ENCODE data around the gene RFX8. TPM values are rescaled to one million over a fixed set of nuclear protein-coding genes. Genes with fewer than 3 reads are reported as not detected.

The RFX8 gene
- total and polyA plus RNA-seq, 2 of the 13 experiments (the other 11 are each of a cell fraction or from before 2014, with no cell fraction given) = not detected

DNA sequence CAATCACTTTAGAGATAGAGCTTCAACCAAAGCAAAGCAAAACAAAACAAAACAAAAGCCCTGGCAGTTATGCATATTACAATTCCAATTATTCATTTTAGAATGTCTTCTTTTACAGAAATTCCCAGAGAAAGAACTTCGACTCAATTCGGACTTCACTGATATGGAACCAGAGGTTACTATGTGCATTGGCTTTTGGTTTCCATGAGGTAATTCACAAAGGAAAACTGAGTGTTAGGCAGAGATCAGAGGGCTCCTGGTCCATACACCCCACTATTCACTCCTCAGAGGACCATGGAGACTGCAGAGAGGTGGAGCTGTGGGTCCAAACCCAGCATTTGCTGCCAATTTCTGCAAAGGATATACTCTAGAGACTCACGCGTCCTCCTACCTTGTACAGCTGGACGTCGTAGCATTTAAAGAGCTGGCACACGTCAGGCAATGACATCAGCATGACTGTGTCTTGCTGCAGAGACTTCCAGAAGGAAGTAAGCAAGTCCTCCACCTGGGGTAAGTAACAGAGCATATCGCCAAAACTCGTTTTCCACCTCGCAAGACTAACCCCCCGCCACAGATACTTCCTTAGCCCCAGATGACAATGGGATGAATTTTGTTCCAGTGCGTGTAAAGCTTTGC, 56.3 kb downstream of the RFX8 start:
- Histone ChIP-seq H3K36me3 (replicated peaks in 1 of 2; ENCODE audit: control insufficient read depth in 1 of 2, insufficient read depth in 2 of 2, low read length in 2 of 2) (no peaks in the 10 kb centered on the region), H3K9ac (ENCODE audit: insufficient read depth, low read depth, low read length) (no peak overlapping the region), H3K9me3 (ENCODE audit: low read length) (peaks cover 8% of the 10 kb centered on the region), H2AFZ (ENCODE audit: low read length) (no peak overlapping the region), H3K4me3 (replicated peaks in 1 of 3; ENCODE audit: insufficient read depth in 1 of 3, low read depth in 2 of 3, low read length in 3 of 3) (no peak overlapping the region), H3K27ac (ENCODE audit: extremely low read length, insufficient read depth, low read length) (no peak overlapping the region), H3K27me3 (ENCODE audit: control insufficient read depth in 1 of 2, insufficient read depth in 2 of 2, low read length in 2 of 2) (peaks cover 3 to 25% of the 10 kb centered on the region in 2 experiments; a peak in 4 of 5 replicates), H3K79me2 (ENCODE audit: insufficient read depth, low read length) (no peaks in the 10 kb centered on the region), H4K20me1 (ENCODE audit: insufficient read depth, low read length) (no peaks in the 10 kb centered on the region), H3K4me1 (ENCODE audit: insufficient read depth, low read length) (no peaks in the 10 kb centered on the region), H3K4me2 (ENCODE audit: low read depth, low read length) (no peak overlapping the region)
- in situ Hi-C loops (cut with HindIII; ENCODE audit: extremely low pct_ligation_motif_present, low pct_unique_long_range_greater_than_20kb) = no loop called here
- FAIRE-seq (no peak), DNase-seq (ENCODE audit: low spot score) (no peak), ATAC-seq (0 out of 3 replicates have a peak, but pooled peaks have one; percentile 11)
- intact Hi-C loops (cut with micrococcal nuclease; ENCODE audit: unreplicated experiment) = loop anchor here (1.0 to 10.0 kb wide), 3 partner anchors 279 to 1026 kb away; partner anchors contain the start of gene MAP4K4
- ChIA-PET CTCF (ENCODE audit: low intra/inter-chr PET ratio, low total read pairs) (interaction anchor here (0.8 to 2.5 kb wide), 4 partner anchors 77 to 413 kb away, joined by 3 to 18 read pairs (median 4); no protein-coding TSS in a partner anchor), POLR2A (no interaction called here)
- WGBS (ENCODE audit: low lambda C conversion rate) = 57% methylated on average over 12 of the region's 12 CpGs
- no TSS peak for BruUV-seq (replicated peaks)
- TF ChIP-seq, protein P1, sequence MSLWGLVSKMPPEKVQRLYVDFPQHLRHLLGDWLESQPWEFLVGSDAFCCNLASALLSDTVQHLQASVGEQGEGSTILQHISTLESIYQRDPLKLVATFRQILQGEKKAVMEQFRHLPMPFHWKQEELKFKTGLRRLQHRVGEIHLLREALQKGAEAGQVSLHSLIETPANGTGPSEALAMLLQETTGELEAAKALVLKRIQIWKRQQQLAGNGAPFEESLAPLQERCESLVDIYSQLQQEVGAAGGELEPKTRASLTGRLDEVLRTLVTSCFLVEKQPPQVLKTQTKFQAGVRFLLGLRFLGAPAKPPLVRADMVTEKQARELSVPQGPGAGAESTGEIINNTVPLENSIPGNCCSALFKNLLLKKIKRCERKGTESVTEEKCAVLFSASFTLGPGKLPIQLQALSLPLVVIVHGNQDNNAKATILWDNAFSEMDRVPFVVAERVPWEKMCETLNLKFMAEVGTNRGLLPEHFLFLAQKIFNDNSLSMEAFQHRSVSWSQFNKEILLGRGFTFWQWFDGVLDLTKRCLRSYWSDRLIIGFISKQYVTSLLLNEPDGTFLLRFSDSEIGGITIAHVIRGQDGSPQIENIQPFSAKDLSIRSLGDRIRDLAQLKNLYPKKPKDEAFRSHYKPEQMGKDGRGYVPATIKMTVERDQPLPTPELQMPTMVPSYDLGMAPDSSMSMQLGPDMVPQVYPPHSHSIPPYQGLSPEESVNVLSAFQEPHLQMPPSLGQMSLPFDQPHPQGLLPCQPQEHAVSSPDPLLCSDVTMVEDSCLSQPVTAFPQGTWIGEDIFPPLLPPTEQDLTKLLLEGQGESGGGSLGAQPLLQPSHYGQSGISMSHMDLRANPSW (CRISPR knock-in tag; IDR thresholded peaks at IDR 0.05; ENCODE audit: borderline replicate concordance) = peak; percentile 54; the same call in 1 of the 2 replicates
- TF ChIP-seq, protein P2, sequence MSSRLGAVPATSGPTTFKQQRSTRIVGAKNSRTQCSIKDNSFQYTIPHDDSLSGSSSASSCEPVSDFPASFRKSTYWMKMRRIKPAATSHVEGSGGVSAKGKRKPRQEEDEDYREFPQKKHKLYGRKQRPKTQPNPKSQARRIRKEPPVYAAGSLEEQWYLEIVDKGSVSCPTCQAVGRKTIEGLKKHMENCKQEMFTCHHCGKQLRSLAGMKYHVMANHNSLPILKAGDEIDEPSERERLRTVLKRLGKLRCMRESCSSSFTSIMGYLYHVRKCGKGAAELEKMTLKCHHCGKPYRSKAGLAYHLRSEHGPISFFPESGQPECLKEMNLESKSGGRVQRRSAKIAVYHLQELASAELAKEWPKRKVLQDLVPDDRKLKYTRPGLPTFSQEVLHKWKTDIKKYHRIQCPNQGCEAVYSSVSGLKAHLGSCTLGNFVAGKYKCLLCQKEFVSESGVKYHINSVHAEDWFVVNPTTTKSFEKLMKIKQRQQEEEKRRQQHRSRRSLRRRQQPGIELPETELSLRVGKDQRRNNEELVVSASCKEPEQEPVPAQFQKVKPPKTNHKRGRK (CRISPR knock-in tag; IDR thresholded peaks at IDR 0.05) = 0 out of 2 replicates have a peak, but pooled peaks have one; percentile 21
- TF ChIP-seq, protein P3, sequence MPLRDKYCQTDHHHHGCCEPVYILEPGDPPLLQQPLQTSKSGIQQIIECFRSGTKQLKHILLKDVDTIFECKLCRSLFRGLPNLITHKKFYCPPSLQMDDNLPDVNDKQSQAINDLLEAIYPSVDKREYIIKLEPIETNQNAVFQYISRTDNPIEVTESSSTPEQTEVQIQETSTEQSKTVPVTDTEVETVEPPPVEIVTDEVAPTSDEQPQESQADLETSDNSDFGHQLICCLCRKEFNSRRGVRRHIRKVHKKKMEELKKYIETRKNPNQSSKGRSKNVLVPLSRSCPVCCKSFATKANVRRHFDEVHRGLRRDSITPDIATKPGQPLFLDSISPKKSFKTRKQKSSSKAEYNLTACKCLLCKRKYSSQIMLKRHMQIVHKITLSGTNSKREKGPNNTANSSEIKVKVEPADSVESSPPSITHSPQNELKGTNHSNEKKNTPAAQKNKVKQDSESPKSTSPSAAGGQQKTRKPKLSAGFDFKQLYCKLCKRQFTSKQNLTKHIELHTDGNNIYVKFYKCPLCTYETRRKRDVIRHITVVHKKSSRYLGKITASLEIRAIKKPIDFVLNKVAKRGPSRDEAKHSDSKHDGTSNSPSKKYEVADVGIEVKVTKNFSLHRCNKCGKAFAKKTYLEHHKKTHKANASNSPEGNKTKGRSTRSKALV (CRISPR knock-in tag; IDR thresholded peaks at IDR 0.05) = no peak
- TF ChIP-seq ZNF567 (CRISPR knock-in tag; IDR thresholded peaks at IDR 0.05; ENCODE audit: borderline replicate concordance) = 0 out of 2 replicates have a peak, but pooled peaks have one; percentile 36
